Duodenal mucosa (tissue), 2 donors: ENCODE data around the gene KCNJ14.

Source experiments
- H3K27ac ChIP-seq: one replicate; pipeline ENCODE4 v1.7.0; 2013; ENCODE audit warnings: low read depth, low read length
- H3K27me3 ChIP-seq, 2 donors: one replicate each; pipeline ENCODE4 v1.7.0; 2013; ENCODE audit warnings: low read length in 2 of 2, control low read depth in 1 of 2; ENCODE audit not compliant: insufficient read depth in 2 of 2, control insufficient read depth in 1 of 2
- H3K36me3 ChIP-seq, 2 donors: one replicate each; pipeline ENCODE4 v1.7.0; 2013; ENCODE audit warnings: low read length in 2 of 2, control low read depth in 1 of 2; ENCODE audit not compliant: insufficient read depth in 2 of 2, control insufficient read depth in 1 of 2
- H3K4me1 ChIP-seq, 2 donors: one replicate each; pipeline ENCODE4 v1.7.0; 2013; ENCODE audit warnings: low read length in 2 of 2, control low read depth in 1 of 2; ENCODE audit not compliant: insufficient read depth in 2 of 2, control insufficient read depth in 1 of 2
- H3K4me3 ChIP-seq, 2 donors: one replicate each; pipeline ENCODE4 v1.7.0; 2013; ENCODE audit warnings: low read length in 2 of 2, low read depth in 1 of 2
- H3K9ac ChIP-seq, 2 donors: one replicate each; pipeline ENCODE4 v1.7.0; 2013; ENCODE audit warnings: low read length in 2 of 2, low read depth in 1 of 2
- H3K9me3 ChIP-seq, 2 donors: one replicate each; pipeline ENCODE4 v1.7.0; 2013; ENCODE audit warnings: low read length in 2 of 2, control low read depth in 1 of 2; ENCODE audit not compliant: control insufficient read depth in 1 of 2

The KCNJ14 gene

DNA sequence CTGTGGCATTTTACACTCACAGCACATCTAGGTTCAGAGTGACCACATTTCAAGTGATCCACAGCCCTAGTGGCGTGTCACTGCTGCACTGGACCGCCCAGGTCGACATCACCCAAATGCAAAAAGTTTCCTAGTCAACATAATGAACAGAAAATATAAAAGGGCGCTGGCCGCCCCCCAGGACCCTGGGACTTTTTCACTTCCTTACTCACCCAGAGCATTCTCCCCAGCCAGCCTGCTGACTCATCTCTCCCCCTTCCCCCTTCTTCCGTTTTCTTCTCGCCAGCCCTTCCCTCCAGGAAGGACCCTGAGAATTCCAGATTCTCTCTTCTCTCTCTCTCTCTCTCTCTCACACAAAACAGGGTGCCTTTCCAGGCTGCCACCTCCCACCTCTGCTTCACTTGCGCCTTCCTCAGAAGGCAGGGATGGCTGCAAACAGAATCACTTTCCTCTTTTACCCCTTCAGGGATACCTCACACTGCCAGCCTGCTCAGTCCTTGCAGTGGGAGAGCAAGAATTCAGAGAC, 30.6 kb upstream of the KCNJ14 start:
- Histone ChIP-seq H3K27ac (no peak overlapping the region), H3K4me1 (no peaks in the 10 kb centered on the region), H3K9me3 (no peaks in the 10 kb centered on the region), H3K27me3 (no peaks in the 10 kb centered on the region), H3K4me3 (no peak overlapping the region), H3K36me3 (no peaks in the 10 kb centered on the region), H3K9ac (no peak overlapping the region)

DNA sequence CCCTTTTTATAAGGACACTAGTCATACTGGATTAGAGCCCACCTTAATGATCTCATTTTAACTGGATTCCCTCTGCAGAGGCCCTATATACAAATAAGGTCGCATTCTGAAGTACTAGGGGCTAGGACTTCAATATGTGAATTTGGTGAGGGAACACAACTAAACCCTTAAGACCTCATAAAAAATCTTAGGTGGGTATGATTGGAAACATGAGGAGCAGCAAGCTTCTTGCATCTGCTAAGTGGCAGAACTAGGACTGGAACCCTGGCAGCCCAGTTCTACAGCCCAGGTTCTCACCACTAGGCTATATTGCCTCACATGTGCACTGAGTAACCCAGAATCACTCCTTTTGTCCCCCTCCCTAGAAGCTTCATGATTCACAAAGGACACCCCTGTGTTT, 26.7 kb upstream of the KCNJ14 start:
- H3K4me1 ChIP-seq: no peaks in the 10 kb centered on the region
- no peak overlapping the region for H3K4me3 ChIP-seq
- no peak overlapping the region for H3K9ac ChIP-seq
- no peaks in the 10 kb centered on the region for H3K36me3 ChIP-seq
- no peaks in the 10 kb centered on the region for H3K27me3 ChIP-seq
- H3K9me3 ChIP-seq: no peaks in the 10 kb centered on the region
- H3K27ac ChIP-seq: no peak overlapping the region

- H3K4me1 ChIP-seq: no peaks in the 10 kb centered on the region
- H3K27me3 ChIP-seq: no peaks in the 10 kb centered on the region
- H3K9ac ChIP-seq: no peak overlapping the region
- H3K27ac ChIP-seq: no peak overlapping the region
- H3K36me3 ChIP-seq: no peaks in the 10 kb centered on the region
- H3K4me3 ChIP-seq: no peak overlapping the region
- no peaks in the 10 kb centered on the region for H3K9me3 ChIP-seq
Measured at GRCh38 chr19:48433337-48433736, 22.0 kb upstream of the KCNJ14 start.

DNA sequence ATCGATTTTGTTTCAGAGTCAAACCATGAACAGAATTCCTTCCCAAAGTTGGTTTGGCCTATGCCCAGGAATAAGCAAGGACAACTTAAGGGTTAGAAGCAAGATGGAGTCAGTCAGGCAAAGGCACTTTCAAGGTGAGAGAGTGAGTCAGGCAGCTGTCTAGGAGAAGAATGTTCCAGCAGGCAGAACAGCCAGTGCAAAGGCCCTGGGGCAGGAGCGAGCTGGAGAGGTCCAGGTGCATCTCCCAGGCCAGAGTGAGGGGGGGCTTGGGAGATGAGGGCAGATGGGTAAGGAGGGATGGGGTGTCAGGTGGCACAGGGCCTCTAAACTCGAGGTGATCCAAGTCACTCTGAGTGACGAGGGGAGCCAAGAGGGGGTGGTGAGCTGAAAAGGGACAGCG, 18.8 kb upstream of the KCNJ14 start:
- H3K4me3 ChIP-seq: no peak overlapping the region
- no peaks in the 10 kb centered on the region for H3K36me3 ChIP-seq
- H3K27me3 ChIP-seq: peaks cover 3% of the 10 kb centered on the region in 2 donors
- no peak overlapping the region for H3K27ac ChIP-seq
- H3K4me1 ChIP-seq: no peaks in the 10 kb centered on the region
- H3K9ac ChIP-seq: no peak overlapping the region
- no peaks in the 10 kb centered on the region for H3K9me3 ChIP-seq

GRCh38 chr19:48441360-48442050, 13.9 kb upstream of the KCNJ14 start:
- Histone ChIP-seq H3K27me3 (peaks cover 22 to 23% of the 10 kb centered on the region in 2 donors), H3K4me1 (peaks cover 8 to 19% of the 10 kb centered on the region in 2 donors), H3K4me3 (no peak overlapping the region), H3K27ac (no peak overlapping the region), H3K9me3 (no peaks in the 10 kb centered on the region), H3K9ac (no peak overlapping the region), H3K36me3 (no peaks in the 10 kb centered on the region)

DNA sequence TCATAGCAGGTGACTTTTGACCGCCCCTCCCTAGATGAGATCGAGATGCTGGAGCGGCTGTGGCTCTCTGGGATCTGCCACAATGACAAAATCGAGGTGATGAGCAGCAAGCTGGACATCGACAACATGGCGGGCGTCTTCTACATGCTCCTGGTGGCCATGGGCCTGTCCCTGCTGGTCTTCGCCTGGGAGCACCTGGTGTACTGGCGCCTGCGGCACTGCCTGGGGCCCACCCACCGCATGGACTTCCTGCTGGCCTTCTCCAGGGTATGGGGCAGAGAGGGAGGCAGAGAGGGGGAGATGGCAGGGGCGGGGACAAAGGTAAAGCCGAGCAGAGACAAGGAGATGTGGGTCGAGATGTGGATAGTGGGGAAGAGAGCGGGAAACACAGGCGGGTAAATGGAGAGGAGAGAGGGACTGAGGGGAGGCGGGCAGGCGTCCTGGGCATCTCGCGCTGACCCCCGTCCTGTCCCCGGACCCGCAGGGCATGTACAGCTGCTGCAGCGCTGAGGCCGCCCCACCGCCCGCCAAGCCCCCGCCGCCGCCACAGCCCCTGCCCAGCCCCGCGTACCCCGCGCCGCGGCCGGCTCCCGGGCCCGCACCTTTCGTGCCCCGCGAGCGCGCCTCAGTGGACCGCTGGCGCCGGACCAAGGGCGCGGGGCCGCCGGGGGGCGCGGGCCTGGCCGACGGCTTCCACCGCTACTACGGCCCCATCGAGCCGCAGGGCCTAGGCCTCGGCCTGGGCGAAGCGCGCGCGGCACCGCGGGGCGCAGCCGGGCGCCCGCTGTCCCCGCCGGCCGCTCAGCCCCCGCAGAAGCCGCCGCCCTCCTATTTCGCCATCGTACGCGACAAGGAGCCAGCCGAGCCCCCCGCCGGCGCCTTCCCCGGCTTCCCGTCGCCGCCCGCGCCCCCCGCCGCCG, 13.0 kb upstream of the KCNJ14 start:
- no peaks in the 10 kb centered on the region for H3K9me3 ChIP-seq
- H3K4me3 ChIP-seq: no peak overlapping the region
- peaks cover 22 to 23% of the 10 kb centered on the region in 2 donors for H3K27me3 ChIP-seq
- H3K9ac ChIP-seq: no peak overlapping the region
- H3K36me3 ChIP-seq: peaks cover 0 to 2% of the 10 kb centered on the region in 2 donors
- no peak overlapping the region for H3K27ac ChIP-seq
- peaks cover 12 to 22% of the 10 kb centered on the region in 2 donors for H3K4me1 ChIP-seq

GRCh38 chr19:48443256-48443655, 12.1 kb upstream of the KCNJ14 start:
- Histone ChIP-seq H3K9me3 (no peaks in the 10 kb centered on the region), H3K27ac (no peak overlapping the region), H3K27me3 (peaks cover 22 to 23% of the 10 kb centered on the region in 2 donors), H3K9ac (no peak overlapping the region), H3K36me3 (peaks cover 1 to 11% of the 10 kb centered on the region in 2 donors), H3K4me3 (no peak overlapping the region), H3K4me1 (peaks cover 12 to 22% of the 10 kb centered on the region in 2 donors)

GRCh38 chr19:48443731-48444128, 11.6 kb upstream of the KCNJ14 start:
- H3K4me1 ChIP-seq: peaks cover 12 to 22% of the 10 kb centered on the region in 2 donors
- H3K9ac ChIP-seq: no peak overlapping the region
- no peaks in the 10 kb centered on the region for H3K9me3 ChIP-seq
- peaks cover 22 to 23% of the 10 kb centered on the region in 2 donors for H3K27me3 ChIP-seq
- no peak overlapping the region for H3K27ac ChIP-seq
- peak overlapping the region in 1 of 2 donors; percentile 10 for H3K4me3 ChIP-seq
- H3K36me3 ChIP-seq: peaks cover 4 to 16% of the 10 kb centered on the region in 2 donors

DNA sequence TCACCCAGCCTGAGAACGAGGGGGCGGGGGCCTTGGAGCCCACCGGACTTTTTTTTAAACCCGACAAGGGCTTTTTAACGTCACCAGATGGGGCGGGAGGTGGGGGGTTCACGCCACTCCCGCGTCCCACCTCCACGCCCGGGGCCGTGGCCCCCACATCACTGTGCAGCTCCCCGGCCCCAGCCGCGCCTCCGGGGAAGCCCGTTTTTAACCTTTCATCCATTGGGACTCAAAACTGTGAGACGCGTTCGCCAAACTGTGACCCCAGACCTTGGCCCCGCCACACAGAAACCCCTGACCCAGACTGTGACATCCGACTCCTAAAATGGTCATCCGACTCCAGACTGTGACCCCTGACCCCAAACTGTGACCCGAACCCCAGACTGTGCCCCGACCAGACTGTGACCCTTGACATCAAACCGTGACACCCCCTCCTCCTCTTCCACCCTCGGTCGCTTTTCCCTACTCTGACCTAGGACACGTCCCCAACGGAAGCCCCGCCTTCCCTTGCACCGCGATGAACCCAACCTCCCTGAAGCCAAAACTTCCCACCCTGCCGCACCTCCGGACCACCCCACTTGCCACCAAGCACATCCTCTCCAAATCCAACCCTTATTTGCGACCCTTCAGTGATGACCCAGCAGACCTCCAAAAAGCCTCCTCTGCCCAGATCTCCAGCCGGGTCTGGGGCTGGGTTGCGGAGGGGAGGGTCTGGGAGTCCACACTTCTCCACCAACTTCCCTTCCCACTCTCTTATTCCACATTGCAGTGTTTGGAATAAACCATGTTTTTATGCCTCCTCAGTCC, 11.0 kb upstream of the KCNJ14 start:
- H3K36me3 ChIP-seq: peaks cover 4 to 22% of the 10 kb centered on the region in 2 donors
- H3K27me3 ChIP-seq: peaks cover 22 to 23% of the 10 kb centered on the region in 2 donors
- peak overlapping the region; percentile 2 to 98 for H3K4me3 ChIP-seq
- no peak overlapping the region for H3K27ac ChIP-seq
- H3K9ac ChIP-seq: peak overlapping the region in 1 of 2 donors; percentile 0
- H3K9me3 ChIP-seq: no peaks in the 10 kb centered on the region
- H3K4me1 ChIP-seq: peaks cover 12 to 22% of the 10 kb centered on the region in 2 donors
